ENCODE data around the gene RAB11FIP2. TPM values are rescaled to one million over a fixed set of nuclear protein-coding genes. Genes with fewer than 3 reads are reported as not detected.

The RAB11FIP2 gene
- total and polyA plus RNA-seq, 8 donors: 1.4 to 13.1 (median 6.9) TPM

- Histone ChIP-seq H3K4me1 (peaks cover 0 to 13% (median 5%) of the 10 kb centered on the region in 3 donors), H3K36me3 (peaks cover 0 to 5% (median 0%) of the 10 kb centered on the region in 3 donors), H3K27me3 (no peaks in the 10 kb centered on the region), H3K27ac (no peak overlapping the region), H3K4me3 (no peak overlapping the region), H3K9me3 (no peaks in the 10 kb centered on the region)
- no peak for DNase-seq
- ATAC-seq: no peak
- 93 to 99% methylated on average over 2 of the region's 2 CpGs for WGBS, 2 donors
- no peak for TF ChIP-seq CTCF (IDR thresholded peaks at IDR 0.05)
- FAIRE-seq: no peak
- intact Hi-C loops (cut with DNase I): no loop called here
These were observed 15.2 kb downstream of the RAB11FIP2 start for GRCh38 chr10:118031351-118032075.

GRCh38 chr10:118028619-118029018, 18.1 kb downstream of the RAB11FIP2 start:
- FAIRE-seq (no peak), DNase-seq (no peak), ATAC-seq (no peak)
- Histone ChIP-seq H3K36me3 (peaks cover 0 to under 1% (median 0%) of the 10 kb centered on the region in 3 donors), H3K9me3 (no peaks in the 10 kb centered on the region), H3K27me3 (no peaks in the 10 kb centered on the region), H3K27ac (no peak overlapping the region), H3K4me1 (peaks cover 0 to 8% (median 5%) of the 10 kb centered on the region in 3 donors), H3K4me3 (no peak overlapping the region)
- intact Hi-C loops (cut with DNase I): no loop called here
- no peak for TF ChIP-seq CTCF (IDR thresholded peaks at IDR 0.05)

- ATAC-seq (no peak), FAIRE-seq (no peak), DNase-seq (no peak)
- no peak for TF ChIP-seq CTCF (IDR thresholded peaks at IDR 0.05)
- Histone ChIP-seq H3K4me1 (peaks cover 0 to 8% (median 5%) of the 10 kb centered on the region in 3 donors), H3K36me3 (no peaks in the 10 kb centered on the region), H3K4me3 (no peak overlapping the region), H3K9me3 (no peaks in the 10 kb centered on the region), H3K27me3 (no peaks in the 10 kb centered on the region), H3K27ac (no peak overlapping the region)
- intact Hi-C loops (cut with DNase I): no loop called here
- 86 to 88% methylated on average over 2 of the region's 2 CpGs for WGBS, 2 donors
These were observed 19.3 kb downstream of the RAB11FIP2 start for GRCh38 chr10:118027397-118027796.

- no peaks in the 10 kb centered on the region for H3K36me3 ChIP-seq
- WGBS, 2 donors: 97% methylated on average over 4 of the region's 4 CpGs
- H3K27ac ChIP-seq: no peak overlapping the region
- no peaks in the 10 kb centered on the region for H3K27me3 ChIP-seq
- H3K4me1 ChIP-seq: peaks cover 0 to 8% (median 5%) of the 10 kb centered on the region in 3 donors
- no peak for ATAC-seq
- FAIRE-seq: no peak
- intact Hi-C loops (cut with DNase I): no loop called here
- DNase-seq: no peak
- TF ChIP-seq CTCF (IDR thresholded peaks at IDR 0.05): no peak
- no peak overlapping the region for H3K4me3 ChIP-seq
- no peaks in the 10 kb centered on the region for H3K9me3 ChIP-seq
These were observed 19.8 kb downstream of the RAB11FIP2 start for GRCh38 chr10:118026936-118027335.

GRCh38 chr10:118020365-118020764, 26.4 kb downstream of the RAB11FIP2 start:
- no peaks in the 10 kb centered on the region for H3K27me3 ChIP-seq
- no peaks in the 10 kb centered on the region for H3K4me1 ChIP-seq
- no peak for DNase-seq
- no peaks in the 10 kb centered on the region for H3K9me3 ChIP-seq
- ATAC-seq: no peak
- no peak for FAIRE-seq
- H3K36me3 ChIP-seq: no peaks in the 10 kb centered on the region
- no peak for TF ChIP-seq CTCF (IDR thresholded peaks at IDR 0.05)
- WGBS, 2 donors: 86 to 94% methylated on average over 3 of the region's 3 CpGs
- H3K27ac ChIP-seq: no peak overlapping the region
- H3K4me3 ChIP-seq: no peak overlapping the region
- intact Hi-C loops (cut with DNase I): no loop called here
